HG03025 (cell line): ENCODE measurements around the gene ZFAND3.
"Not testable (repeated sequence)": the region's sequence is repeated elsewhere in the genome, so short reads cannot be mapped to it uniquely, and the experiment has no call there.

Source experiments
- ATAC-seq: cut with Tn5 transposase; IDR thresholded peaks from one replicate; pipeline ENCODE4 v1.9.1; 2021; ENCODE audit warnings: mild to moderate bottlenecking, moderate library complexity; ENCODE audit not compliant: unreplicated experiment, low FRiP score

Gene ZFAND3

DNA sequence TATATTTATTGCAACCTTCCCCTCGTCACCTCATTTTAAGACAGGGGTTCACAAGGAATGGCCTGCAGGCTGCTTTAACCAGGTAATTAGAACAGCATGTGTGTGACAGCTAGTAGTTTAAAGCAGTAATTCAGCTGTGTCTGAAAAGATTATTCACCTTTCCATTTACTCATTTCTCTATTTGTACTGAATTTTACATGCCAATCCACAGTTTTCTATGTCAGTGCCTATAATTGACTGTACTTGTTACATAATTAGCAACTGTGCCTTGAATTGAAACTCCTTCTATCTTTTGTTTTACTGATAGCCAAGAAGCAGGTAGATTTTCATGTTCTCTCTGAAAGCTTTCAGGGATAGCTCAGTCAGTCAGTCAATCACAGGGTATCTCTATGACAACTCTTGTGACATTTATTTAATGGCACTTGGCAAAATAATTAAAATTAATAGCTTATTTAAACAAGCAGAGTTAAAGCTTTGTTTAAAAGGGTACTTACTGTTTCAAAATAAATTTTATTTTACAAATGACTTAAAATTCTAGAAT lies 214.0 kb downstream of the ZFAND3 start:
- ATAC-seq = no peak

DNA sequence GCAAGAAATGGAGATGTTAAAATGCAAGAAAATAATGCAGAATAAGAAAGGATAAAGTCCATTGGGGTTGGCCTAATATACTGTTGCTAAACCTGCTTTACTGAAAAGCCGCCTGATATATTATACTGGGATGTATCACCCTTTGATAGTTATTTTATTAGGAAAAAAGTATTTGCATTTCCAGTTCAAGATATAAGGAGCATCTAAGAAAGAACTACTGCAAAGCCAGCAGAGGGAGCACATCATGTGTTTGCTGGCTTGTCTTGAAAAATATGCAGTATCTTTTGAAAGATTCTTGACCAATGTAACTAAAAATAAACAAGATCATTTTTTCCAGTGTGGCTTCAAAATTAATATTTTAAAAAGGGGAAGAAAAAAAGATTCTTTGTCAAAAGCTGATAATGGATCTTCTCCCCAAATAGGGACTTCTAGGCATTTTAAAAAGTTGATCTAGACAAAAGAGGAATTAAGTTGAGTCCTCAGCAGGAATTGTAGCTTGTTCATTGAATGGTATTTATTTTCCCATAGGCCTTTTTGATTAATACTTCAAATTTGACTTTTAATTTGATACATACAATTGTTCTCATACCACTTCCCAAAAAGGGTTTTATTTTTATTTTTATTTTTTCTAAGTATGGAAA lies 214.9 kb downstream of the ZFAND3 start:
- no peak for ATAC-seq

DNA sequence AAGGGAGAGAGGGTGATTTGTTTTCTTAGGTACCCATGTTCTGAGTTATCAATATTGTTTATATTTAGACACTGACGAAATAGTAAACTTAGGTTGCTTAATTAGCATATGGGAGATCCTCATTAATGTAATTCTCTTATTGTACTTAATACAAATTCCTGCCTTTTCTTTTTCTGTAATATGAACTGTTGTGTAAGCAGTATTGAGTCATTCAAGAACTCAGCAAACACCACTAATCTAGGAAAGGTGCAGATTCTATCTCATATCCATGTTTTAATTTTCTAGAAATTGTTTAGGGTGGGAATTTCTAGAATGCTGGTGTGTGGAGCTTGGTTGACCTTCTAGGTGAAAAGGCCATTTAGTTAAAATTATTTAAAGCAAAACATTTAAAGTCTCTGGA lies 216.0 kb downstream of the ZFAND3 start:
- ATAC-seq = no peak

DNA sequence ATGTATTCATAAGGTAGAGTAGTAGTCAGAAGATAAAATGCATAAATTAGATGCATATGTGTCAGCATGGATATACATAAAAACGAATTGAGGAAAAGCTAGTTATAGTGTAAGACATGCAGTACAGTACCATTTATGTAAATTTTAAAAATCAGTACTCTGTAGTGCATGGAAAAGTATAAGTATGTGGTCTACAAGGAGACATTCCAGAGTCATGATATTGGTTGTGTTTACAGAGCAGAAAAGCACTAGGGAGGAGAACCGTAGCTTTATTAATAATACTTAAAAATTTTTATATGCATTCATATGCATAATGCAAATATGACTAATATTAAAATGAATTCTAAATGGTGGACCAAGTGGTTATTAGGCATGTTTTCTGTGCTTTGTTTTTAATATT lies 220.0 kb downstream of the ZFAND3 start:
- ATAC-seq = no peak

DNA sequence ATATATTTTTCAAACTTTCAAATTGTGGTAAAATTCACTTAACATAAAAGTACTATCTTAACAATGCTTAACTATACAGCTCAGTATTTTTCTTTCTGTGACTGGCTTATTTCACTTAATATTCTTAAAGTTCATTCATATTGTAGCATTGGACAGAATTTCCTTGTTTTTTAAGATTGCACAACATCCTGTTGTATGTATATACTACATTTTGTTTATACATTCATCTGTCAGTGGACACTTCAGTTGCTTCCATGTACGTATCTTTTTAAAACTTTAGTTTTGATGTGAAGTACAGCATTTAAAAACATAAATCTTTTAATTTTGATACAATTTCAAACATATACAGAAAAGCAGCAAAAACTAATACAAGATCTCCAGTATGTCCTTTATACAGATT lies 220.7 kb downstream of the ZFAND3 start:
- ATAC-seq = no peak

DNA sequence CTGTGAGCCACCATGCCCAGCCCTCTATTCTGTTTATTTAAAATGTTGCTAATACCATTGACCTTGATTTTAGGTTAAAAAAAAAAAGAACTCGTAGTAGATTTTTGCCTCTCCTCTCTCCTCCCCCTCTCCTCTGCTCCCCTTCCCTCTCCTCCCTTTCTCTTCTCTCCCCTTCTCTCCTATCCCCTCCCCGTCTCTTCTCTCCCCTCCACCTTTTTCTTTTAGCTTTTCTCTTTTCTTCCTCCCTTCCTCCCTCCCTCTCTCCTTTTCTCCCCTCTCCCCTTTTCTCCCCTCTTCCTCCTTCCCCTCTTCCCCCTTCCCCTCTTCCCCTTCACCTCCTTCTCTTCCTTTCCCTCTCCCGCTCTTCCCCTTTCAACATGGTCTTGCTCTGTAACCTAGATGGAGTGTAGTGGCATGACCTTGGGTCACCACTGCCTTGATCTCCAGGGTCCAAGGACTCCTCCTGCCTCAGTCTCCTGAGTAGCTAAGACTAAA lies 223.8 kb downstream of the ZFAND3 start:
- ATAC-seq = no peak

DNA sequence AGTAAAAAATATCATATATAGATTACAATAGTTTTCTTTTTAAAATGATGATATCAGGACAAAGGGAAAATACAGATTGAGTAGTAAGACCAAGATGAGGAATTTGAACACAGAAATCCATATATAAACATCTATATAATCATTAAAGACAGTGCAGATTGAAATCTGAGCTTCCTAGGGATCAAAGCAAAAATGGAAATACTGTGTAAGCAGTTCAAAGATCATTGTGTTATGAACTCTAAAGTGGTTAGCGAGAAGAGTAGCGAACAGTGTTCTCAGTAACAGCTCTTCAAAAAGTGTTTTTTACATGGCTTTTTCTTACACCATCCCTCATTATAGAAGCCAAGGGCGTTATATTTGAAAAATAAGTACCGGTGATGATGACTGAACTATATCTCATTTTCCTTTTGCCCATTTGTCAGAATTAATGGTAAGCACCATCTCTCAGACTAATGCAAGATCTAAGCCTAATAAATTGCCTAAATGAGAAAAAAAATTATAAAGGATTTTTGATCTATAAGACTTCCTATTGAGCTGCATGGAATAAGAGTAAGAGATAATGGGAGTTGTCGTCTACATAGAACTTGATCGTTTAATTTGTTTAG lies 226.3 kb downstream of the ZFAND3 start:
- no peak for ATAC-seq

DNA sequence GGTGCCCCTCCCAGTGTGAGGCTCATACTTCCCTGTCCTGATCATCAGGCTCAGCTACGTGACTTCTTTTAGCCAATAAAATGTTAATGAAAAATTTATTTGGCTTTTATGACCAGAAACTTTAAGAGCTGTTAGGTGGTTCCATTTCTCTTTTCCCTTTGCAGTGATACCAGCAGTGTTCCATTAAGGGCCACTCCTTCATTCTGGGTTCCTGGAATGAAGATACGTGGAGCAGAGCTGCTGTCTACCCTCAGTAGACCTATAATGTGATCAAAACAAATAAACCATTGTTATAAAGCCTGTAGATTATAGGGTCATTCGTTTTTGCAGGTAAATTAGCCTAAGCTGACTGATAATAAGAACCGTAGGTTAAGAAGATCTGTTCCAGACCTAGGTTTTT lies 228.0 kb downstream of the ZFAND3 start:
- ATAC-seq = no peak

DNA sequence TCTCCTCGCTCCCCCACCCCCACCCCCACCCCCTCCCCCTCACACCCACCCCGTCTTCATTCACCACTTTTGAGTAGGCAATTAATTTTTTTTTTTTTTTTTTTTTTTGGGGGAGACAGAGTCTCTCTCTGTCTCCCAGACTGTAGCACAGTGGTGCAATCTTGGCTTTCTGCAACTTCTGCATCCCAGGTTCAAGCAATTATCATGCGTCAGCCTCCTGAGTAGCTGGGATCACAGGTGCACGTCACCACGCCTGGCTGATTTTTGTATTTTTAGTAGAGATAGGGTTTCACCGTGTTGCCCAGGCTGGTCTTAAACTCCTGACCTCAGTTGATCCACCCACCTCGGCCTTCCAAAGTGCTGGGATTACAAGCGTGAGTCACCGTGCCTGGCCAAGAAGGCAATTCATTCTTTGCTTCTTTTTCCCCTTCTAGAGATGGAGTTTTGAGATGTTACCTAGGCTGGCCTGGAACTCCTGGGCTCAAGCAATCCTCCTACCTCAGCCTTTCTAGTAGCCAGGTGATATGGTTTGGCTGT lies 230.4 kb downstream of the ZFAND3 start:
- not testable (repeated sequence) for ATAC-seq

DNA sequence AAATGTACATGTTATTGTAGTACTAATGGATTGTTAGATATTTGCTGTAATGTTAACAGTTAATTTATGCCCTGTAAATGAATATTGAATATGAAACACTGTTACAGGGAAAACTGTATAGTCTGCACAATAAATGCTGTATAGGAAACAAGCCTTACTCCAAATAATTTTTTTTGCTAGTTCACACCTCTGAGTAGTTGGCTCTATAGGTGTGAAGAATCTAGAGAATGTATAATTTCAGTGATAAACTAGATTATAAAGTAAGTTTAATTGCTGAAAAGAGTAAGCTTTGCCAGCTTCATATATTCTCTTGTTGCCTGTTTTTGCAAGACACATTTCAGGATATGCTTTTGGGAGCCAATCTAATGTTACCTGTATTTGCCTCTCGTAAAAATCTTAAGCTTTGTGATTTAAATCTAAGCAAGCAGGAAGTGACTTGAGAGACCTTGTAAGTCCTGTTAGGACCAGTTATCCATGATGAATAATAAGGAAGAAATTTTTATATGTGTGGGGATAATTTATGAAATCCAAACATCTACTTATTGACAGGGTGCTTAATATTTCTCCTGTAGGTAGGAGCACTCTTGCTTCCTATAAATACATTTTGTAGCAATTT lies 232.4 kb downstream of the ZFAND3 start:
- no peak for ATAC-seq

DNA sequence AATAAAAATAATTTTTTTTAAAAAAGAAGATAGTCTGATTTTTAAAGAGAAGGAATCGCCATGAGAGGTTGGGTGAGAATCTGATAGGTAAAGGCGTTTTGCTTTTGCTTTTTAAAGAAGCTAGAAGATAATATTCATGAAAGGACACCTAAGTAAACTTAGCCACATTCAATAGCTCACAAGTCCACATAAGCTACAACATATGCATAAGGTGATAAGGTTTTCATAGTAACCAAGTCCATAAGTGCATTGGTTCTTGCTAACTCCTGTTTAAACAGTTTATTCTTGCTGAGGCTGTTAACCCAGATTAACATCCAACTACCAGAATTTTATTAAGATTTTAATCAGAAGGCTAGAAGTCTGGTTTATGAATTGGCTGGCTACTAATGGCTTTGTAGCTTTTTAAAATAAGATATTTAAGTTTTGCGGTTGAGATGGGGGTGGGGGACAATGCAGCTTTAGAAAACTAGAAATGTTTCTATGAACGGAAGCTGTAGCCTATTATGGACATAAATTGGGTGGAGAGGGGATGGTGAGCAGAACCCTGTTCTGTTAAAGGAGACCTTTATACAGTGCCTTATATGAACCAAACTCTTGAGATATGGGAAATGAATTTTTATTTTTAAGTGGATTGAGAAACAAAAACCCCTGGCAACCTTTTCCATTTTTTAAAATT lies 235.1 kb downstream of the ZFAND3 start:
- no peak for ATAC-seq

DNA sequence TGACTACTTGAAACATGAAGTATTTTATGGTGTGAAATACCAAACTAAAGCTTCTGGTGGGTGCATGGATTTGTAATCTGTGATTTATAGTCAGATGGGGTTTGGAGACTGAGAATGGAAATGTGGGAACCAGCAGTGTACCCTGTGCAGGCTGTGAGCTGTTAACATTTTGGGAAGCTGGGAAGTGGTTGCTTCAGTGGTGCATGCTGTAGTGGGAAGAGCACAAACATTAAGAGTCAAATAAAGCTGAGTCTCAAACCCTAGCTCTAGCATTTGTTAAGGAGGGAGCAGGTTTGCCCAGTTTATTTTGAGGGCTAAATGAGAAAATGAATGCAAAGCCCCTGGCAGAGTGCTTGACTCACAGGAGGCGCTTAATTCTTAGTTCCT lies 235.7 kb downstream of the ZFAND3 start:
- no peak for ATAC-seq

DNA sequence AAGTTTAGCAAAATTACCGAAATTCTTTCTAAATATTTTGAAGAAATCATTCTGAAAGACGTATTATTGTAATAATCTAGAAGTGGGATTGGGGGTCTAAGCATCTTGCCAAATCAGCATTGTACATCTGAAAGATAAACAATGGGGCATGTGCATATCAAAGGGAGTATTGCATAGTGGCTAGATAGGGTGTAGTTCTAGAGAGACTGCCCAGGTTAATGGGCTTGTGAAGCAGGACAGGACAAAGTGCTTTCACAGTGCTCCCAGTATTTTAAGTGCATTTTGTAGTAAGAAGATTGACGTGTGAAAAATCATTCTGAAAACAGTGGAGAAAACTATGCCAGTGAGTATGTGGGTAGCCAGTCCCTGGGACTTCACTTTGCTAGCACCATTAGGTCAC lies 236.8 kb downstream of the ZFAND3 start:
- ATAC-seq = no peak

DNA sequence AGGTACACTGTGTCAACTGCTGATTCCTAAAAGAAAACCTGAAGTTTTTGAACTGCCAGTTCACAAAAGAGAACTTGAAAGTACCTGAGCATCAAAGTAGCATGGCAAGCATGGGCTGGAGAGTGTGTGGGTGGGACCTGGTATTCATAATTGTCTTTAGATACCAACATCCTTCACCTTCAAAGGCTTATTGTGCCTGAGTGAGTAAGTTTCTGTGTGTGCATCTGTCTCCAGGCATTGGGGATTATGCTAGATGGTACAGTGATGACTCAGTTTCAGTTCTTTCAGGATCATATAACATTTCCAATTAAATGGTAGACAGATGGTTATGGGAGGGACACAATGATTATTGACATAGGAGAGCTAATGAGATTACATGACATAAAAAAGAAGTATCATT lies 238.5 kb downstream of the ZFAND3 start:
- no peak for ATAC-seq

DNA sequence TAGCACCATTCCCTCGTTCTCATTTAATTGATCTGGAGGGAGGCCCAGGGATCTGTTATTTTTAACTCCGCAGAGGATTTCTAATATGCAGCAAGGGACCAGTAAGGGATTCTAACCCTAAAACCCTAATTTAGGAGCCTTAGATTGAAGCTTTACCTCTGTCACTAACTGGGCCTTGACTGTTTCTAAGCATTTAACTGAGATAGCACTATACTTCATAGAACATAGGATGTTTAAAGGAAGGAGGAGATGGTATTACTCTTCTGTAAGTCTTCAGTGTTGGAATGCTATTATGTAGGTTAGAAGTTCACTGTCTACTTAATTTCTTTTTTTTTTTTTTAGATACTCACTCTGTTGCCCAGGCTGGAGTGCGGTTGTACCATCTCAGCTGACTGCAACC lies 242.5 kb downstream of the ZFAND3 start:
- no peak for ATAC-seq

DNA sequence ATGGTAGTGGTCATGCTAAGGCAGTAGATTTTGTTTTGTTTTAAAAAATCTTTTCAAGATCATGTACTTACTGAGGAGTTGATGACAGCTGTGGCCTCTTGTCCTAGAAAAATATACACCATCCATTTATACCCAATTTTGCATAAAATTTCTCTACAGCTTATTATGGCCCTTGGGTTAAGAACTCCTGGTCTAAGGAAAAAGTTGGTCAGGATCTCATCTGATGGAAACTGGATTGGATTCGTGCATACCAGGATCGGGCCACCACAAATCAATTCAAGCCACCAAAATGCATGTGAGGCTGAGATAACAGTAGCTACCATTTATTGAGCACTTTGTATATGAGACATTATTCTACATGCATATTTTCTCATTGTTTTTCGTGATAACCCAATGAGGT lies 244.4 kb downstream of the ZFAND3 start:
- no peak for ATAC-seq

DNA sequence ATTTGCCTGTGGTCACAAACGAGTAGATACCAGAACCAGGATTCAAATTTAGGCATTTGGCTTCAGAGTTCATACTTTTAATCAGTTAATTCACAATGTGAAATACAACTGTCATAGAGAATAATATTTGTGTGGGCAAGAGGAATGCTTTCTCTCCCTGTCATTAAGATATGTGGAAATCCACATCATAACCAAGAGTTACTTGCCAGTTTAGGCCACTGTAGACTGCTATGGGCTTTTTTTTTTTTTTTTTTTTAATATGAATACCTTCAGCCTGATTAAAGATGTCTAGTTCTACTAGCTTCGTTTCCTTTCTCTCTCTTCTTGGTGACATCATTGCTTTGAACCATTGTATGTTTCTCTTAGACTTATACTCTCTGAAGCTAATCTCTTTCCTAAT lies 244.9 kb downstream of the ZFAND3 start:
- no peak for ATAC-seq

DNA sequence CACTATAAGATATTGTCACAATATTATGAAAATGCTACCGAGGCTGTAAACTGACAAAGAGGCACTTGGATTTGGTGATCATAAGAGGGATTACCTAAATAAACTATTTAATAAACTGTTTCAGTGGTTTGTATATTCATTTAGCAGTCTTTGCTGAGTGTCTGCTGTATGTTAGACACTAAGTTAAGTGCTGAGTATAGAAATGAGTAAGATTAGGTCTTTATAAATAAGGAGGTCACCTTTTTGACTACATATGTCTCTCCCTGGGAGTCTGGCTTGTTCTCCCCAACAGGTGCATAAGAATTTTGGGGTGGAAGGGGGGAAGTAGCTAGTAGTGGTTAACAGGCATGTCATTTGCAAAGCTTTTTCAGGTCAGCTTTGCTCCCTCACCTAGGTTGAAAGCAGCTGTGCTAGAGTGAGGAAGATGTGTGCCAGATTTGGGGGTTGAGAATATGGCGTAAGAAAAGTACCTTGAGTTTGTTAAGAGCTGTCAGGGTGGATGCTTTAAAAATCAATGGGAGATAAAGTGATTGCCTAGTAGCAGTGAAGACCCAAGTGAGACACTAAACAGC lies 246.3 kb downstream of the ZFAND3 start:
- no peak for ATAC-seq

DNA sequence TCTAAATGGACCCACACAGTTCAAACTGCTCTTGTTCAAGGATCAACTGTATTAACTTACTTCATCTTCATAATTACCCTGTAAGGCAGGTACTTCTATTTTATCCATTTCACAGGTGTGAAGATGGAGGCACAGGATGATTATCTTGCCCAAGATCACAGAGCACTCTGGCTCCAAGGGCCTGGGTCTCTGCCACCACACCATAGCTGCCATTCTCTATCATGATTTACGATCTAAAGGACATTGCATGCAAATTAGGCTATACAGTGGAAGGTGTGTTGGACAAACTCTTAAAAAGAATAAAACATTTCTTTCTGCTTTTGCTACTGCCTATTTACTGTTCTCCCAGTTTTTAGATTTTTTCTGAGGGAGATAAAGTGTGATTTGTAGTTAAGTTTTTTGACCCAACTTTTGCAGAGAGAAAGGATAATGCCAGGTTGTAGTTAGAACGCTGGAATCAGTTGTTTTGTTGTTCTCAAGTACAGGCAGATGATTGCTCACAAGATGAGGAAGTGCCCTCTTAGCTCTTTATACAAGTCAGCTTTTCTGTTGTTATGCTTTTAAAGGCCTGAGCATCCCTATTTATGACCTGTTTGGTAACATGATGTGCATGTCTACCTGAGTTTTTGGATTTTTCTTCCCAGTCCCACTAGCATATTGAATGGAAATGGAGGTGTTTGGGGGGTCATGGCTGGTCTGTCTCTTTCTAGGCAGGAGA lies 247.9 kb downstream of the ZFAND3 start:
- ATAC-seq = no peak
